GM12891 (cell line): Measurements from ENCODE around the gene SMIM38.

ENCODE experiments used
- PAX5 ChIP-seq: IDR thresholded peaks from 2 replicates; pipeline ENCODE4 v1.6.1; 2011; ENCODE audit warnings: low read length, moderate library complexity, mild to moderate bottlenecking; ENCODE audit not compliant: insufficient read depth, severe bottlenecking
- POLR2A ChIP-seq: IDR thresholded peaks from 2 replicates; pipeline ENCODE4 v1.6.1; 2011; ENCODE audit warnings: low read depth, low read length, control low read depth
- POLR2AphosphoS5 ChIP-seq: IDR thresholded peaks from 2 replicates; pipeline ENCODE4 v1.6.1; 2011; ENCODE audit warnings: low read depth, low read length, control low read depth
- TAF1 ChIP-seq: IDR thresholded peaks from 2 replicates; pipeline ENCODE4 v1.6.1; 2011; ENCODE audit warnings: low read depth, low read length, control low read depth

DNA sequence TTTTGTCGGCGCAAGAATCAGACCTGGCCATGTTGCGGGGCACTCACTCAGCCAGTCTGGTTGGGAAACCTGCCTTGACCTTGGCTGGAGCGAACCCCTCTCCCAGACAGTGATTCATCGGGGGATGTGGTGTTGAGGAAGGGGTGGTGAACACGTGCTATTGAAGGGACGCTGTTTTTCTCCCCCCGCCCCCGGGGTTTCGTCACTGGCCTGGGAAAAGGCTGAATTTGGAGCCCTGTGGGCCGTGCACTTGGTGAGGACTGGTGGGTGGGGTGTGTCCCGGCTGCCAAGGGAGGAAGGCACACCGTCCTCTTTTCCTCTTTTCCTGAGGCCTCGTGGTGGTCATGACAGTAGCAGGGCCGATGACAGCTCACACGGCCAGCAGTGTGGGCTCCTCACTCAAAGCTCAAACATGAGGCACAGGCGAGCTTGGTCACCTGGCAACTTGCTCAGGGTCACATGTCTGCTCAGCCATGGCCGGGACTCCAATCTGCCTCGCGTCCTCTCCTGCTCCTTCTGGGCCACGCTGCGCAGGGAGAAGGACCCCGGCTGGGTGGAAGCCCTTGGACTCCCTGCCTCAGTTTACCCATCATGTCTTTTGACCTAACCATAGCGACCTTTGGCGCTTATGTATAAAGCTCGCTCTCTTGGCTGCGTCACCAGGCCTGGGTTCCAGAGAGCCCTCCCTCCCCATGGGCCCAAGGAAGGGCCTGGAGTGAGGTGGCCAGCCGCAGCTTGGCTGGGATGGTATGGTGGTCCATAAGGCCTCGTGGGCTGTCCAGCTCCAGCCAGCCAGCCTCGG is 49.4 kb downstream of the SMIM38 start:
- TF ChIP-seq POLR2A, result no peak
- TF ChIP-seq POLR2AphosphoS5, result no peak
- no peak for TF ChIP-seq PAX5
- no peak for TF ChIP-seq TAF1
